ENCODE results near the gene PBX1.

DNA sequence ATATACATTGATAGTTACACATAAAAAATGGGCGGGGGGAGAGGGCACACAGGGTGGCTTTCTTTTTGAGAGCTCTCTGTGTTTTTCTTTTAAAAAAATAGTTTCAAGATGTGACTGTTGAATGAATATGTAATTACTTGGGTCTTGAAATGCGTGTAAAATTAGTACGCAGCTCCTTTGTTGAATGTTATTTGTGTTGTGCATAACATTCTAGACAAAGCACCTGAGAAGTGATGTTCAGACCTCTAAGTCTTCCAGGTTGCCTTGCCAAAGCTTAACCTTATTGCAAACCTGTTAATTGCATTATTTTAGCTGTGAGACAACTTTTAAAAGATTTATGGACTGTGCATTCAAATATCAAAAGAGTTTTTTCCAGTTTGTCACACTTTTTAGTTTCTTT is 5.4 kb downstream of the PBX1 start:
- TF ChIP-seq, protein P1, sequence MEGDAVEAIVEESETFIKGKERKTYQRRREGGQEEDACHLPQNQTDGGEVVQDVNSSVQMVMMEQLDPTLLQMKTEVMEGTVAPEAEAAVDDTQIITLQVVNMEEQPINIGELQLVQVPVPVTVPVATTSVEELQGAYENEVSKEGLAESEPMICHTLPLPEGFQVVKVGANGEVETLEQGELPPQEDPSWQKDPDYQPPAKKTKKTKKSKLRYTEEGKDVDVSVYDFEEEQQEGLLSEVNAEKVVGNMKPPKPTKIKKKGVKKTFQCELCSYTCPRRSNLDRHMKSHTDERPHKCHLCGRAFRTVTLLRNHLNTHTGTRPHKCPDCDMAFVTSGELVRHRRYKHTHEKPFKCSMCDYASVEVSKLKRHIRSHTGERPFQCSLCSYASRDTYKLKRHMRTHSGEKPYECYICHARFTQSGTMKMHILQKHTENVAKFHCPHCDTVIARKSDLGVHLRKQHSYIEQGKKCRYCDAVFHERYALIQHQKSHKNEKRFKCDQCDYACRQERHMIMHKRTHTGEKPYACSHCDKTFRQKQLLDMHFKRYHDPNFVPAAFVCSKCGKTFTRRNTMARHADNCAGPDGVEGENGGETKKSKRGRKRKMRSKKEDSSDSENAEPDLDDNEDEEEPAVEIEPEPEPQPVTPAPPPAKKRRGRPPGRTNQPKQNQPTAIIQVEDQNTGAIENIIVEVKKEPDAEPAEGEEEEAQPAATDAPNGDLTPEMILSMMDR (conservative IDR thresholded peaks at IDR 0.05; ENCODE audit: low read depth, low read length), result no peak
- TF ChIP-seq SMC3 (IDR thresholded peaks at IDR 0.05; ENCODE audit: low read depth, low read length) (no peak), MAFK (IDR thresholded peaks at IDR 0.05; ENCODE audit: low read depth, low read length) (no peak), POLR2A (IDR thresholded peaks at IDR 0.05; ENCODE audit: low read depth, low read length) (no peak), BHLHE40 (IDR thresholded peaks at IDR 0.05; ENCODE audit: low read depth, low read length) (no peak)
